Thyroid gland (tissue), 4 donors: Measurements from ENCODE around the gene DLG3.

Source experiments
- CTCF ChIP-seq, 6 experiments: fragments of 200-600 bp in 3 of 6; fragments of 450-650 bp in 3 of 6; sonication (generic) in 3 of 6; IDR thresholded peaks; one replicate each; pipeline ENCODE4 v1.5.1; 2016 to 2019; ENCODE audit warnings: antibody characterized with exemption in 6 of 6, mild to moderate bottlenecking in 2 of 6, inconsistent platforms in 1 of 6, moderate library complexity in 1 of 6
- POLR2A ChIP-seq, 2 donors: fragments of 450-650 bp; IDR thresholded peaks; one replicate each; pipeline ENCODE4 v1.6.1; 2017; ENCODE audit warnings: antibody characterized with exemption in 2 of 2, mild to moderate bottlenecking in 2 of 2, moderate library complexity in 1 of 2

- no peak for TF ChIP-seq POLR2A (IDR thresholded peaks at IDR 0.05)
- TF ChIP-seq CTCF (IDR thresholded peaks at IDR 0.05), result no peak
These were observed 33.2 kb upstream of the DLG3 start for GRCh38 chrX:70411475-70411874.
